NCI-H774 (cell line): ENCODE data around the gene PRIMPOL.
A peak's percentile ranks its signal among the peaks of the same experiment; 100 is the strongest.
"Not testable (repeated sequence)": the region's sequence is repeated elsewhere in the genome, so short reads cannot be mapped to it uniquely, and the experiment has no call there.

Experiments used
- DNase-seq: peaks from one replicate; lab custom pipeline; 2025; lab: John Stamatoyannopoulos, UW

PRIMPOL gene

GRCh38 chr4:184712322-184712721, 62.8 kb downstream of the PRIMPOL start:
- DNase-seq, result no peak

GRCh38 chr4:184713887-184714286, 64.3 kb downstream of the PRIMPOL start:
- DNase-seq, result no peak

GRCh38 chr4:184715526-184715925, 66.0 kb downstream of the PRIMPOL start:
- no peak for DNase-seq

- no peak for DNase-seq
Measured at GRCh38 chr4:184719407-184719806, 69.9 kb downstream of the PRIMPOL start.

- DNase-seq, result no peak
Measured at GRCh38 chr4:184721254-184721653, 71.7 kb downstream of the PRIMPOL start.

- DNase-seq, result no peak
Measured at GRCh38 chr4:184722798-184723197, 73.3 kb downstream of the PRIMPOL start.

GRCh38 chr4:184727430-184727829, 77.9 kb downstream of the PRIMPOL start:
- DNase-seq, result no peak

GRCh38 chr4:184728858-184729257, 79.3 kb downstream of the PRIMPOL start:
- no peak for DNase-seq

GRCh38 chr4:184729946-184730345, 80.4 kb downstream of the PRIMPOL start:
- no peak for DNase-seq

GRCh38 chr4:184731056-184731455, 81.5 kb downstream of the PRIMPOL start:
- no peak for DNase-seq

GRCh38 chr4:184732126-184732525, 82.6 kb downstream of the PRIMPOL start:
- no peak for DNase-seq

GRCh38 chr4:184733654-184734524, 84.4 kb downstream of the PRIMPOL start, which contains the start of gene CENPU:
Gene CENPU, minus strand, starts transcription at chr4:184734096. Its CDS starts 34 bp downstream, at chr4:184734062.
- peak; percentile 93 for DNase-seq

- no peak for DNase-seq
Measured at GRCh38 chr4:184734758-184735157, 85.2 kb downstream of the PRIMPOL start.

GRCh38 chr4:184739575-184739974, 90.0 kb downstream of the PRIMPOL start:
- not testable (repeated sequence) for DNase-seq

- DNase-seq, result no peak
Measured at GRCh38 chr4:184740980-184741391, 91.4 kb downstream of the PRIMPOL start.

GRCh38 chr4:184741651-184742050, 92.1 kb downstream of the PRIMPOL start:
- not testable (repeated sequence) for DNase-seq

- DNase-seq, result no peak
Measured at GRCh38 chr4:184743650-184744049, 94.1 kb downstream of the PRIMPOL start.

- DNase-seq, result no peak
Measured at GRCh38 chr4:184744236-184744635, 94.7 kb downstream of the PRIMPOL start.
